GM23338 (cell line): ENCODE results near the gene EIF3L. TPM values are rescaled to one million over a fixed set of nuclear protein-coding genes. Genes with fewer than 3 reads are reported as not detected.

ENCODE experiments used
- ATAC-seq: fragments of 200-7000 bp; cut with Tn5 transposase; 3 replicates; pipeline ENCODE4 v1.9.1; 2020
- DNase-seq: peaks from one replicate; pipeline ENCODE4 v3.0.0-alpha.2; 2015; ENCODE audit warnings: low spot score
- H2AFZ ChIP-seq: fragments of 200-600 bp; sonication (generic); 2 replicates; pipeline ENCODE4 v1.8.0; 2016; ENCODE audit warnings: antibody characterized with exemption, mild to moderate bottlenecking, moderate library complexity
- H3F3A ChIP-seq: fragments of 200-600 bp; sonication (generic); replicated peaks from 2 replicates; pipeline ENCODE4 v1.8.0; 2017; ENCODE audit warnings: antibody characterized with exemption, mixed run types, low read depth
- H3K27ac ChIP-seq: fragments of 200-600 bp; sonication (generic); 2 replicates; pipeline ENCODE4 v1.6.1; 2016; ENCODE audit warnings: low read depth
- H3K27me3 ChIP-seq: fragments of 200-600 bp; sonication (generic); 2 replicates; pipeline ENCODE4 v1.8.0; 2016; ENCODE audit warnings: mild to moderate bottlenecking, mixed run types, moderate library complexity; ENCODE audit not compliant: insufficient read depth
- H3K36me3 ChIP-seq: fragments of 200-600 bp; sonication (generic); 2 replicates; pipeline ENCODE4 v1.8.0; 2016; ENCODE audit warnings: mild to moderate bottlenecking; ENCODE audit not compliant: insufficient read depth
- H3K4me1 ChIP-seq: fragments of 200-600 bp; sonication (generic); 2 replicates; pipeline ENCODE4 v1.8.0; 2016; ENCODE audit warnings: mild to moderate bottlenecking, moderate library complexity; ENCODE audit not compliant: insufficient read depth
- H3K4me2 ChIP-seq: fragments of 200-600 bp; sonication (generic); 2 replicates; pipeline ENCODE4 v1.7.1; 2017; ENCODE audit warnings: mixed run types
- H3K4me3 ChIP-seq: fragments of 200-600 bp; sonication (generic); 2 replicates; pipeline ENCODE4 v1.6.1; 2016; ENCODE audit warnings: mixed run types
- H3K79me2 ChIP-seq: fragments of 200-600 bp; sonication (generic); replicated peaks from 2 replicates; pipeline ENCODE4 v1.8.0; 2017; ENCODE audit warnings: mild to moderate bottlenecking; ENCODE audit not compliant: insufficient read depth
- H3K9me2 ChIP-seq: fragments of 200-600 bp; sonication (generic); 2 replicates; pipeline ENCODE4 v1.8.0; 2017; ENCODE audit not compliant: insufficient read depth
- H4K20me1 ChIP-seq: fragments of 200-600 bp; sonication (generic); replicated peaks from 2 replicates; pipeline ENCODE4 v1.8.0; 2017; ENCODE audit warnings: mild to moderate bottlenecking; ENCODE audit not compliant: insufficient read depth
- H3K27ac Mint-ChIP-seq: 2 replicates; pipeline ENCODE4 v1.8.0; 2020; ENCODE audit warnings: inconsistent platforms, mild to moderate bottlenecking, moderate library complexity, mixed read lengths
- H3K27me3 Mint-ChIP-seq: 3 replicates; pipeline ENCODE4 v1.8.0; 2022; ENCODE audit warnings: low read depth, mild to moderate bottlenecking, moderate library complexity, mixed read lengths, inconsistent platforms; ENCODE audit not compliant: insufficient read depth, poor library complexity
- H3K36me3 Mint-ChIP-seq: 3 replicates; pipeline ENCODE4 v1.8.0; 2021; ENCODE audit warnings: low read depth, mild to moderate bottlenecking, inconsistent platforms, moderate library complexity, mixed read lengths
- H3K4me1 Mint-ChIP-seq: 3 replicates; pipeline ENCODE4 v1.8.0; 2020; ENCODE audit warnings: mild to moderate bottlenecking, inconsistent platforms, mixed read lengths
- H3K4me3 Mint-ChIP-seq: 3 replicates; pipeline ENCODE4 v1.8.0; 2021; ENCODE audit warnings: moderate library complexity, mild to moderate bottlenecking, inconsistent platforms, mixed read lengths
- H3K9me3 Mint-ChIP-seq: 3 replicates; pipeline ENCODE4 v1.8.0; 2020; ENCODE audit warnings: moderate library complexity, mild to moderate bottlenecking, inconsistent platforms, mixed read lengths
- CTCF ChIP-seq, 2 experiments: fragments of 200-600 bp in 1 of 2; sonication (generic) in 1 of 2; conservative IDR thresholded peaks; 2 replicates each; pipeline versions ENCODE4 v1.5.1 to v1.6.1; 2016 to 2017; ENCODE audit warnings: antibody characterized with exemption in 2 of 2, low read depth in 2 of 2, mild to moderate bottlenecking in 2 of 2, moderate library complexity in 1 of 2
- ZNF462 ChIP-seq: fragments of 250-450 bp; sonication (Bioruptor Pico); IDR thresholded peaks from 2 replicates; pipeline ENCODE4 v1.5.0; 2020; ENCODE audit warnings: mild to moderate bottlenecking, moderate library complexity
- polyA plus RNA-seq: library from polyadenylated mRNA; unstranded; fragments of >200 nt; fragmentation: Nextera tagmentation; extraction: Ambion mirVana; gene quantifications from 2 replicates; pipeline ENCODE4 v1.2.1, GENCODE V29; 2016
- total RNA-seq: library from RNA; depleted of rRNA; stranded (reverse); fragments of >200 nt; shearing (Covaris generic); gene quantifications from 2 replicates; pipeline ENCODE4 v1.2.3, GENCODE V29; 2014

Gene EIF3L
- total and polyA plus RNA-seq, 2 experiments from 2014 or later = 430 to 459 TPM

- Histone ChIP-seq H4K20me1 (no peaks in the 10 kb centered on the region; the same call in 1 of the 2 replicates), H2AFZ (no peak overlapping the region), H3K9me2 (no peaks in the 10 kb centered on the region), H3K36me3 (no peaks in the 10 kb centered on the region), H3K4me2 (no peak overlapping the region), H3K27ac (0 out of 2 replicates have a peak overlapping the region, but pooled peaks have one; percentile 45), H3K79me2 (no peaks in the 10 kb centered on the region), H3F3A (0 out of 2 replicates have a peak, but pooled peaks cover 7% of the 10 kb centered on the region), H3K4me3 (no peak overlapping the region), H3K4me1 (no peaks in the 10 kb centered on the region), H3K27me3 (no peaks in the 10 kb centered on the region)
- peaks cover 9% of the 10 kb centered on the region for H3K4me1 Mint-ChIP-seq
- TF ChIP-seq ZNF462 (CRISPR knock-in tag) = no peak
- TF ChIP-seq CTCF (conservative IDR thresholded peaks at IDR 0.05; ENCODE audit: low read depth in 2 of 2) = peak; percentile 38 to 69
- peak; percentile 50 for ATAC-seq
- H3K4me3 Mint-ChIP-seq = no peak overlapping the region
- H3K27me3 Mint-ChIP-seq = peaks cover 6% of the 10 kb centered on the region
- peak overlapping the region; percentile 82; the same call in 1 of the 2 replicates for H3K27ac Mint-ChIP-seq
- H3K36me3 Mint-ChIP-seq = peaks cover 12% of the 10 kb centered on the region
- peak; percentile 61 for DNase-seq
- H3K9me3 Mint-ChIP-seq = no peaks in the 10 kb centered on the region
Measured at GRCh38 chr22:37930270-37930951, 81.2 kb downstream of the EIF3L start.
